ENCODE results near the gene TRIM65. TPM values are rescaled to one million over a fixed set of nuclear protein-coding genes. Genes with fewer than 3 reads are reported as not detected.
A peak's percentile ranks its signal among the peaks of the same experiment; 100 is the strongest.

TRIM65 gene
- total and polyA plus RNA-seq, 2 of the 13 experiments (the other 11 are each of a cell fraction or from before 2014, with no cell fraction given), result 10.3 to 22.4 TPM

- TF ChIP-seq HMGXB3 (CRISPR knock-in tag; IDR thresholded peaks at IDR 0.05; ENCODE audit: borderline replicate concordance), result peak; percentile 67; the same call in 1 of the 2 replicates
- TF ChIP-seq ZNF317 (CRISPR knock-in tag; IDR thresholded peaks at IDR 0.05), result no peak
- peak; percentile 89 for TF ChIP-seq ZNF205 (CRISPR knock-in tag; IDR thresholded peaks at IDR 0.05)
- no peak for TF ChIP-seq ZNF136 (CRISPR knock-in tag; IDR thresholded peaks at IDR 0.05; ENCODE audit: low read depth)
- no peak for TF ChIP-seq U2AF2 (IDR thresholded peaks at IDR 0.05; ENCODE audit: low read depth, low read length)
- 0 out of 2 replicates have a peak, but pooled peaks have one; percentile 10 for TF ChIP-seq ZBTB33 (CRISPR knock-in tag; IDR thresholded peaks at IDR 0.05)
- peak; percentile 98; the same call in 1 of the 2 replicates for TF ChIP-seq ZNF782 (CRISPR knock-in tag; IDR thresholded peaks at IDR 0.05; ENCODE audit: borderline replicate concordance)
- TF ChIP-seq KLF12 (CRISPR knock-in tag; IDR thresholded peaks at IDR 0.05; ENCODE audit: borderline replicate concordance), result peak; percentile 70; the same call in 1 of the 2 replicates
- TF ChIP-seq HNRNPUL1 (IDR thresholded peaks at IDR 0.05; ENCODE audit: low read depth, low read length), result no peak
- TF ChIP-seq ZBTB46 (CRISPR knock-in tag; IDR thresholded peaks at IDR 0.05; ENCODE audit: borderline replicate concordance), result peak; percentile 92
- TF ChIP-seq ELF3 (CRISPR knock-in tag; IDR thresholded peaks at IDR 0.05), result peak; percentile 44; the same call in 1 of the 2 replicates
- no peak for TF ChIP-seq THAP9 (CRISPR knock-in tag; IDR thresholded peaks at IDR 0.05; ENCODE audit: borderline replicate concordance)
- TF ChIP-seq TFDP2 (CRISPR knock-in tag; IDR thresholded peaks at IDR 0.05), result peak; percentile 40; the same call in 1 of the 2 replicates
- no peak for TF ChIP-seq SP140L (CRISPR knock-in tag; IDR thresholded peaks at IDR 0.05; ENCODE audit: borderline replicate concordance)
Observed at GRCh38 chr17:75891605-75892555, 4.9 kb downstream of the TRIM65 start (continued).

Measured in HepG2 (cell line).